Fibroblast of mammary gland (primary cell): ENCODE results near the gene ZBED5.
A peak's percentile ranks its signal among the peaks of the same experiment; 100 is the strongest.
"Not testable (repeated sequence)": the region's sequence is repeated elsewhere in the genome, so short reads cannot be mapped to it uniquely, and the experiment has no call there.

Source experiments
- DNase-seq: peaks from one replicate; pipeline ENCODE4 v3.0.0-alpha.2; 2010; ENCODE audit warnings: low read depth
- H3K4me3 ChIP-seq: 2 replicates; pipeline ENCODE4 v1.5.1; 2011; ENCODE audit warnings: low read depth, mild to moderate bottlenecking, low read length, moderate library complexity; ENCODE audit not compliant: control insufficient read depth
- TF ChIP-seq, protein P1 (sequence below): conservative IDR thresholded peaks from 2 replicates; pipeline ENCODE4 v1.5.1; 2011; ENCODE audit warnings: low read depth, low read length, inconsistent platforms; ENCODE audit not compliant: control insufficient read depth, insufficient read depth

ZBED5 gene

DNA sequence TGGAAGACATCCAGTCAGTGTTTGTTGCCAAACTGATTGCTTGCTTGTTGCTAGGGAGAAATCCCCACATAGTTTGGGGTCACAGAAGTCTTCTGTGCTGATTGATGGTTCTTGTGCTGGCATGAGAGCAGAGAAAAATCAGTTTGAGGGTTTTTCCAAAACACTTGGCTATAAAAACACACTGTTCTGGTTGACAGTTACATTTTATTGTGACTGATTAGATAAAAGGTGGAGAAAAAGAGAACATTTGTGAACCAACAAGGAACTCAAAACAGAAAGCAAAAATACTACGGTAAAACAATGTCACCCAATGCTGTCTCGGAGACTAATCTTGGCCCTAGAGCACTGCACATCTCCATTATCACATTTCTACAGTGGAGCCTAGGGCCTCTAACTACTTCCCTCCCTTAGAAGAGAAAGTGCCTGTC lies 34.7 kb downstream of the ZBED5 start:
- H3K4me3 ChIP-seq = no peak overlapping the region
- DNase-seq = no peak

DNA sequence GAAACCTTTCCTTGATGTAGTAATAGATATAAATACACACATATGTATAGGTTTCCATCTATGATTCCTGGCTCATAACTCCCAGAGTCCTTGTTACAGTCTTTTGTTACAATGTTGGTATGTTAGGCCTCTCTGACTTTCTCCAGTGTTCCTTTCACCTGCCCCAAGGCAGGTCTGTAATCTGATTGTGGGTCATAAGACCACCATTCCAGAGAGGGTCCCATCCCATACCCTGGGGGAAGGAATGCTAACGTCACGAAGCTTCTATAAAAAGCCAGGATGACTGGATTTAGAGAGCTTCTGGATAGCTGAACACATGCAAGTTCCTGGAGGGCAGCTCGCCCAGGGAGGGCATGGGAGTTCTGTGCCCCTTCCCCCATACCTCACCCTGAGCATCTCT lies 35.4 kb downstream of the ZBED5 start:
- DNase-seq, H3K4me3 ChIP-seq: not testable (repeated sequence)

More for the DNA sequence above, 34.7 kb downstream of the ZBED5 start:
- TF ChIP-seq, protein P1, sequence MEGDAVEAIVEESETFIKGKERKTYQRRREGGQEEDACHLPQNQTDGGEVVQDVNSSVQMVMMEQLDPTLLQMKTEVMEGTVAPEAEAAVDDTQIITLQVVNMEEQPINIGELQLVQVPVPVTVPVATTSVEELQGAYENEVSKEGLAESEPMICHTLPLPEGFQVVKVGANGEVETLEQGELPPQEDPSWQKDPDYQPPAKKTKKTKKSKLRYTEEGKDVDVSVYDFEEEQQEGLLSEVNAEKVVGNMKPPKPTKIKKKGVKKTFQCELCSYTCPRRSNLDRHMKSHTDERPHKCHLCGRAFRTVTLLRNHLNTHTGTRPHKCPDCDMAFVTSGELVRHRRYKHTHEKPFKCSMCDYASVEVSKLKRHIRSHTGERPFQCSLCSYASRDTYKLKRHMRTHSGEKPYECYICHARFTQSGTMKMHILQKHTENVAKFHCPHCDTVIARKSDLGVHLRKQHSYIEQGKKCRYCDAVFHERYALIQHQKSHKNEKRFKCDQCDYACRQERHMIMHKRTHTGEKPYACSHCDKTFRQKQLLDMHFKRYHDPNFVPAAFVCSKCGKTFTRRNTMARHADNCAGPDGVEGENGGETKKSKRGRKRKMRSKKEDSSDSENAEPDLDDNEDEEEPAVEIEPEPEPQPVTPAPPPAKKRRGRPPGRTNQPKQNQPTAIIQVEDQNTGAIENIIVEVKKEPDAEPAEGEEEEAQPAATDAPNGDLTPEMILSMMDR = no peak

GRCh38 chr11:10818594-10818993 lies 39.3 kb downstream of the ZBED5 start:
- TF ChIP-seq, protein P1 = no peak
- no peak overlapping the region for H3K4me3 ChIP-seq
- DNase-seq = peak; percentile 80

DNA sequence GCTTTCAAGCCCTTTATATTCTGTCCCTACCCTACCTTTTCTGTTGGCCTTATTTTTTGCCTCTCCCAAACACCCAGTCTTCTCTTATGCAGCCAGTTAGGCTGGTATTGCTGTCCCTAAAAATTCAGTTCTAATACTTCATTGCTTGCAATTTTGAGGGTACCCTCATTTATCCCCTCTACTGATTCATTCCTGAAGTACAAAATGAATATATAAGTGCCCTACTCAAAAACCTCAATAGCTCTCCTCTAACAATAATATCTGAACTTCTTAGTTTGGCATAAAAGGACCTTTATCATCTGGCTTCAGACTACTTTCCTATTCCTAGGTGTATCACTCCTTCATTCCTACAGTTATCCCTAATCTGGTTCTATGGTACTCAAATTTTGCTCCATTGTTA lies 43.9 kb downstream of the ZBED5 start:
- DNase-seq = no peak
- TF ChIP-seq, protein P1 = no peak
- no peak overlapping the region for H3K4me3 ChIP-seq

- H3K4me3 ChIP-seq = peak overlapping the region; percentile 57
- DNase-seq = peak; percentile 81
- TF ChIP-seq, protein P1 = no peak
Observed at GRCh38 chr11:10809373-10810160, 48.3 kb downstream of the ZBED5 start.

DNA sequence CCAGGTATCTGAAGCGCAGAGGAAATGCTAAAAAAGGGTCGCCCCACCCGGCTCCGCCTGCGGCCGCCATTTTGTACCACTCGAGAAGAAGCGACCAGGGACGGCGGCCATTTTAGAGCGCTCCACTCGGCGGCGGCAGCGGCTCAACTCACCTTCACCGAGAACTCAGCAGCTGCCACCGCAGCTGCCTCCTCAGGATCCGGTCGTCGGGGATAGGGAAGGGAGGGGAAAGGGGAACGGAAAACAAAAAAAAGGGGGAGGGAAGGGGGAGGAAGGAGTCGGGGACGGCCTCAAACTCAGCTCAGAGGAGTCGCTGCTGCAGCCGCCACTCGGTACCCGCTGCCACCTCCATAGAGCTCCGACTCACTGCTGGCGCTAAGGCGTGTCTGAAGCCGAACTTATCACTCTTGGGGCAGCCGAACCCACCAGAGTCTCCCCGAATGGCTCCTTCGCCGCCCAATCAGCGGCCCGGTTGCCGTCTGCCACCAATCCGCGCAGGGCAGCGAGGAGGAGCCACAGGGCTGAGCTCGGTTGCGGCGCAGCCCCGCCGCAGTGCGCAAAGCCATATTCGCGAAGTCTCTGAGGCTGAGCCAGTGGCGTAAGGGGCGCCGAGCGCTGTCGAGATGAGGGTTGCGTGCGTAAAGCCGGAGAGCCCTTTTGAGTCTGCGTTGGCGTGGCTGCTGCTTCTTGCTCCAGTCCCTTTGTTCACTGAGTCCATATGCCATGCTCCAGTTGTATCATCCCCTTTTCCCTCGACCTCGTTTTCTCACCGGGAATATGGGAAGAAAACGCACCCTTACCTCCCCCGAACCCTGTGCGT lies 49.1 kb downstream of the ZBED5 start, which contains the start of gene EIF4G2:
Gene EIF4G2, minus strand, starts transcription at position 374 of the 820 bp plus-strand sequence.
- peak; percentile 98 for DNase-seq
- TF ChIP-seq, protein P1 = no peak
- peak within 1 kb of the TSS; percentile 96 for H3K4me3 ChIP-seq

- peak overlapping the region; percentile 96 for H3K4me3 ChIP-seq
- no peak for DNase-seq
- TF ChIP-seq, protein P1 = no peak
Observed at GRCh38 chr11:10808235-10808552, 49.7 kb downstream of the ZBED5 start.
